Neural progenitor cell (in vitro differentiated cells): Measurements from ENCODE around the gene EIF5.

ENCODE experiments used
- EZH2 ChIP-seq: fragments of 200-600 bp; sonication (generic); IDR thresholded peaks from 2 replicates; pipeline ENCODE4 v1.6.1; 2017; ENCODE audit warnings: antibody characterized with exemption, mild to moderate bottlenecking, moderate library complexity
- TF ChIP-seq, protein P1 (sequence below): fragments of 200-600 bp; sonication (generic); IDR thresholded peaks from 2 replicates; pipeline ENCODE4 v1.5.1; 2017; ENCODE audit warnings: antibody characterized with exemption, mild to moderate bottlenecking

DNA sequence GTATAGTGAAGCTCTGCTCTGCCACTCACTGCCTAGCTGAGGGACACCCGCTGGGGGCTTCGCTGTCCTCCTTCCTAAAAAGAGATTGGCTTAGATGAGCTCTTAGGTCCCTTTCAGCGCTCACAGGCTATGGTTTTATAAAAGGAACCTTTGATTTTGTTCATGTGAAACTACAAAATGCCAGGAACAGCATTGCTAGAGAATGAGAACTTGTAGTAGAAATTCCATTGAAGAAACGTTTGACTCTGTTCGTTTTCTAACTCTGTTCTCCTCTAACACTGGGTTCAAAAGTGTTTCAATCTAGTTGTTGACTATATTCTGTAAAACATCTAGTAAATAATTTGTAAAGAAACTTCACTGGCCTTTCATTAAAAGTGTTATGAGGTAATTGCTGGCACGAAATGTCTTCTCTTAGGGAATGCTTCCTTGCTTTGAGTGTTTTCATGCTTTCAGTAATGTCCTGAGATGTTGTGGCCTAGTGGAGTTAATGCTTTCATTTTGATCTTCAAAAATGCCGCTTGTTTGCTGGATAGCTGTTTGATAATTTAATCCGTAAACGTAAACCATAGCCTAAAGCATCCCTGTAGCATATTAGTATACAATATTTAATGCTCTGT, 52.8 kb downstream of the EIF5 start:
- no peak for TF ChIP-seq EZH2
- TF ChIP-seq, protein P1, sequence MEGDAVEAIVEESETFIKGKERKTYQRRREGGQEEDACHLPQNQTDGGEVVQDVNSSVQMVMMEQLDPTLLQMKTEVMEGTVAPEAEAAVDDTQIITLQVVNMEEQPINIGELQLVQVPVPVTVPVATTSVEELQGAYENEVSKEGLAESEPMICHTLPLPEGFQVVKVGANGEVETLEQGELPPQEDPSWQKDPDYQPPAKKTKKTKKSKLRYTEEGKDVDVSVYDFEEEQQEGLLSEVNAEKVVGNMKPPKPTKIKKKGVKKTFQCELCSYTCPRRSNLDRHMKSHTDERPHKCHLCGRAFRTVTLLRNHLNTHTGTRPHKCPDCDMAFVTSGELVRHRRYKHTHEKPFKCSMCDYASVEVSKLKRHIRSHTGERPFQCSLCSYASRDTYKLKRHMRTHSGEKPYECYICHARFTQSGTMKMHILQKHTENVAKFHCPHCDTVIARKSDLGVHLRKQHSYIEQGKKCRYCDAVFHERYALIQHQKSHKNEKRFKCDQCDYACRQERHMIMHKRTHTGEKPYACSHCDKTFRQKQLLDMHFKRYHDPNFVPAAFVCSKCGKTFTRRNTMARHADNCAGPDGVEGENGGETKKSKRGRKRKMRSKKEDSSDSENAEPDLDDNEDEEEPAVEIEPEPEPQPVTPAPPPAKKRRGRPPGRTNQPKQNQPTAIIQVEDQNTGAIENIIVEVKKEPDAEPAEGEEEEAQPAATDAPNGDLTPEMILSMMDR = no peak
